PC-3 (cell line): ENCODE measurements around the gene SLC35E3. TPM values are rescaled to one million over a fixed set of nuclear protein-coding genes. Genes with fewer than 3 reads are reported as not detected.

Experiments
- ATAC-seq: fragments of 200-7000 bp; cut with Tn5 transposase; 2 replicates; pipeline ENCODE4 v1.9.1; 2020; ENCODE audit warnings: mild to moderate bottlenecking, moderate library complexity
- BruUV-seq: library from RNA; stranded (reverse); fragments of 400-500 nt; replicated peaks from 2 replicates; lab custom pipeline; 2021; lab: Mats Ljungman, UMichigan
- CTCF ChIA-PET: fragments of 300-600 bp; sonication (Branson Sonifier 250); formaldehyde crosslinking; loops from one replicate; lab custom pipeline; 2022; ENCODE audit warnings: antibody characterized with exemption; lab: Charles Lee
- POLR2A ChIA-PET: fragments of 300-600 bp; sonication (Branson Sonifier 250); formaldehyde crosslinking; loops from one replicate; lab custom pipeline; 2022; ENCODE audit warnings: antibody characterized with exemption; ENCODE audit not compliant: unreplicated experiment; lab: Charles Lee
- DNase-seq: peaks from one replicate; pipeline ENCODE4 v3.0.0-alpha.2; 2015
- H2AFZ ChIP-seq: fragments of 300-600 bp; sonication (generic); 2 replicates; pipeline ENCODE4 v1.6.0; 2016; ENCODE audit warnings: antibody characterized with exemption, low read length
- H3F3A ChIP-seq: fragments of 300-600 bp; sonication (generic); one replicate; pipeline ENCODE4 v1.6.0; 2017; ENCODE audit warnings: antibody characterized with exemption, low read length, control low read depth, mild to moderate bottlenecking; ENCODE audit not compliant: unreplicated experiment
- H3K27ac ChIP-seq: fragments of 300-600 bp; sonication (generic); 2 replicates; pipeline ENCODE4 v1.5.1; 2016; ENCODE audit warnings: mild to moderate bottlenecking, low read length
- H3K27me3 ChIP-seq: fragments of 300-600 bp; sonication (generic); 2 replicates; pipeline ENCODE4 v1.6.1; 2016; ENCODE audit warnings: low read length, mixed read lengths
- H3K36me3 ChIP-seq: fragments of 300-600 bp; sonication (generic); 2 replicates; pipeline ENCODE4 v1.6.1; 2016; ENCODE audit warnings: low read depth, mixed run types, low read length, mixed read lengths
- H3K4me1 ChIP-seq: fragments of 300-600 bp; sonication (generic); 2 replicates; pipeline ENCODE4 v1.5.1; 2016; ENCODE audit warnings: low read length; ENCODE audit not compliant: insufficient read depth
- H3K4me2 ChIP-seq: fragments of 300-600 bp; sonication (generic); 2 replicates; pipeline ENCODE4 v1.6.0; 2016; ENCODE audit warnings: low read length
- H3K4me3 ChIP-seq: fragments of 300-600 bp; sonication (generic); 2 replicates; pipeline ENCODE4 v1.5.1; 2016; ENCODE audit warnings: mild to moderate bottlenecking, low read length, mixed read lengths
- H3K79me2 ChIP-seq: fragments of 300-600 bp; sonication (generic); 2 replicates; pipeline ENCODE4 v1.6.1; 2017; ENCODE audit warnings: low read length, mixed read lengths
- H3K9ac ChIP-seq: fragments of 300-600 bp; sonication (generic); 2 replicates; pipeline ENCODE4 v1.6.0; 2016; ENCODE audit warnings: mild to moderate bottlenecking, low read length
- H3K9me2 ChIP-seq: fragments of 300-600 bp; sonication (generic); replicated peaks from 2 replicates; pipeline ENCODE4 v1.6.1; 2016; ENCODE audit warnings: mixed run types, low read length, mixed read lengths
- H3K9me3 ChIP-seq: fragments of 300-600 bp; sonication (generic); 2 replicates; pipeline ENCODE4 v1.6.1; 2016; ENCODE audit warnings: low read length, mixed read lengths
- H4K20me1 ChIP-seq: fragments of 300-600 bp; sonication (generic); 2 replicates; pipeline ENCODE4 v1.6.1; 2016; ENCODE audit warnings: low read length, mixed read lengths
- EZH2 ChIP-seq: fragments of 300-600 bp; sonication (generic); IDR thresholded peaks from one replicate; pipeline ENCODE4 v1.6.1; 2017; ENCODE audit warnings: antibody characterized with exemption, mild to moderate bottlenecking, low read length; ENCODE audit not compliant: unreplicated experiment
- EZH2phosphoT487 ChIP-seq: fragments of 300-600 bp; sonication (generic); IDR thresholded peaks from 2 replicates; pipeline ENCODE4 v1.6.1; 2018; ENCODE audit warnings: mild to moderate bottlenecking, antibody characterized with exemption, low read length, borderline replicate concordance
- intact Hi-C: fragments of 100-400 bp; cut with micrococcal nuclease; formaldehyde crosslinking; loops from 2 replicates; pipeline ENCODE4 v1.9.0; 2023
- total RNA-seq: library from RNA; depleted of rRNA; stranded (reverse); fragments of >200 nt; gene quantifications from 2 replicates; pipeline ENCODE4 v1.2.3, GENCODE V29; 2014
- TF ChIP-seq, protein P1 (sequence below): fragments of 300-600 bp; sonication (generic); conservative IDR thresholded peaks from 2 replicates; pipeline ENCODE4 v1.5.1; 2017; ENCODE audit warnings: antibody characterized with exemption, low read depth, mild to moderate bottlenecking, low read length

Gene SLC35E3
- total RNA-seq, 1 experiment from 2014 or later: 2.2 TPM

DNA sequence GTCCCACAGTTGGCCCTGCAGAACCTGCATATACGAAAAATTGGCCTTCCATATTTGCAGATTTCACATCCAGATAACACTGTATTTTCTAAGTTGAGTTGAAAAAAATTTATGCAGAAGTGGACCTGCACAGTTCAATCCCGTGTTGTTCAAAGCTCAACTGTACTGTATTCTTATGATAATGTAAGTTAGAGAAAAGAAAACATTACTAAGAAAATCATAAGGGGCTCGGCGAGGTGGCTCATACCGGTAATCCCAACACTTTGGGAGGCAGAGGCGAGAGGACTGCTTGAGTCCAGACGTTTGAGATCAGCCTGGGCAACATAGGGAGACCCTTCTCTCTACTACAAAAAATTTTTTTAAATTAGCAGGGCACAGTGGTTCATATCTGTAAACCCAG lies 18.2 kb upstream of the SLC35E3 start:
- DNase-seq (no peak), ATAC-seq (no peak)
- TF ChIP-seq, protein P1, sequence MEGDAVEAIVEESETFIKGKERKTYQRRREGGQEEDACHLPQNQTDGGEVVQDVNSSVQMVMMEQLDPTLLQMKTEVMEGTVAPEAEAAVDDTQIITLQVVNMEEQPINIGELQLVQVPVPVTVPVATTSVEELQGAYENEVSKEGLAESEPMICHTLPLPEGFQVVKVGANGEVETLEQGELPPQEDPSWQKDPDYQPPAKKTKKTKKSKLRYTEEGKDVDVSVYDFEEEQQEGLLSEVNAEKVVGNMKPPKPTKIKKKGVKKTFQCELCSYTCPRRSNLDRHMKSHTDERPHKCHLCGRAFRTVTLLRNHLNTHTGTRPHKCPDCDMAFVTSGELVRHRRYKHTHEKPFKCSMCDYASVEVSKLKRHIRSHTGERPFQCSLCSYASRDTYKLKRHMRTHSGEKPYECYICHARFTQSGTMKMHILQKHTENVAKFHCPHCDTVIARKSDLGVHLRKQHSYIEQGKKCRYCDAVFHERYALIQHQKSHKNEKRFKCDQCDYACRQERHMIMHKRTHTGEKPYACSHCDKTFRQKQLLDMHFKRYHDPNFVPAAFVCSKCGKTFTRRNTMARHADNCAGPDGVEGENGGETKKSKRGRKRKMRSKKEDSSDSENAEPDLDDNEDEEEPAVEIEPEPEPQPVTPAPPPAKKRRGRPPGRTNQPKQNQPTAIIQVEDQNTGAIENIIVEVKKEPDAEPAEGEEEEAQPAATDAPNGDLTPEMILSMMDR: no peak
- TF ChIP-seq EZH2 (no peak), EZH2phosphoT487 (no peak)
- ChIA-PET POLR2A (no interaction called here), CTCF (no interaction called here)
- Histone ChIP-seq H3K9me3 (no peaks in the 10 kb centered on the region), H3K9ac (no peak overlapping the region), H3K4me2 (no peak overlapping the region), H3K4me1 (no peaks in the 10 kb centered on the region), H3K79me2 (no peaks in the 10 kb centered on the region), H2AFZ (no peak overlapping the region), H4K20me1 (no peaks in the 10 kb centered on the region), H3K36me3 (peaks cover 34% of the 10 kb centered on the region), H3K9me2 (no peaks in the 10 kb centered on the region), H3K27ac (no peak overlapping the region), H3K4me3 (no peak overlapping the region), H3F3A (no peaks in the 10 kb centered on the region), H3K27me3 (no peaks in the 10 kb centered on the region)
- no TSS peak for BruUV-seq
- intact Hi-C loops: no loop called here

DNA sequence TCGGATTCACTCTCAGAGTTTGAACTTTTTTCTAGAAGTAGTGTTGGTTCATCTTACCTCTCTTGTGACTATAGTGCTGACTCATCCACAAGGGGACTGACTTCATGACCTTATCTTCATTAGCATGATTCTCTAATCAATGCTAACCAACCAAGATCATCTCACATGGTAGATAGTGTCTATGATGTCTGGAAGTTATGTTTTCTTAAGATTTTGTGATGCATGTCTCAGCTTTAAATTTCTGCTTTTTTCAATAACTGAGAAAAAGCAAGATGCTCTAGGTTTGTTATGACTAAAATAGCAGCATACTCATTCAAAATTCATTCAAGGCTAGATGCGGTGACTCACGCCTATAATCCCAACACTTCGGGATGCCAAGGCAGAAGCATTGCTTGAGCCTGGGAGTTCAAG lies 12.3 kb upstream of the SLC35E3 start:
- Histone ChIP-seq H4K20me1 (no peaks in the 10 kb centered on the region), H3K27ac (no peak overlapping the region), H3K9me2 (no peaks in the 10 kb centered on the region), H3K79me2 (no peaks in the 10 kb centered on the region), H3K27me3 (no peaks in the 10 kb centered on the region), H3K9me3 (no peaks in the 10 kb centered on the region), H3K36me3 (peaks cover 44% of the 10 kb centered on the region), H3K4me2 (no peak overlapping the region), H3K4me1 (no peaks in the 10 kb centered on the region), H3K9ac (no peak overlapping the region), H3K4me3 (no peak overlapping the region), H3F3A (no peaks in the 10 kb centered on the region), H2AFZ (no peak overlapping the region)
- intact Hi-C loops: no loop called here
- BruUV-seq: no TSS peak
- TF ChIP-seq EZH2 (no peak), EZH2phosphoT487 (no peak)
- TF ChIP-seq, protein P1: no peak
- DNase-seq: peak; percentile 15
- ATAC-seq: no peak
- POLR2A ChIA-PET: no interaction called here
- CTCF ChIA-PET: no interaction called here

DNA sequence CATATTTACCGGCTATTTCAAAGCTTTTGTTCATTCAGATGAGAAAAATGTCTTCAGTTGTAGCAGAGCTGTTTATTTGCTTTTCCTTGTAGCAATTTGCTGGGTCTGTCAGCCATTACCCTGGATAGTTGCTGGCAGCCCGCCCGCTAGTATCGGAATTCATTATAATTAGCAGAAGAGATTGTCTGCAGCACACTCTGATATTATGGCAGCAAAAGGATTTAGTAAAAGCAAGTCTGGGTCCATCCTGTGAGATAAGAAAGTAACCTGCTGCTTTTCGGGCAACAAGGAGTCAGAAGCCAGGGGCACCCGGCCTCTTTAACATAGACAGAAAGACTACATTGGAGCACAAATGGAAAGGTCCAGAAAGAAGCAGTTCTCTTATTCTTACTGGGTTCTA lies 6.1 kb upstream of the SLC35E3 start:
- Histone ChIP-seq H3F3A (no peaks in the 10 kb centered on the region), H3K4me1 (no peaks in the 10 kb centered on the region), H3K4me2 (no peak overlapping the region), H3K27ac (no peak overlapping the region), H3K9ac (no peak overlapping the region), H3K9me2 (no peaks in the 10 kb centered on the region), H3K9me3 (no peaks in the 10 kb centered on the region), H3K79me2 (no peaks in the 10 kb centered on the region), H4K20me1 (no peaks in the 10 kb centered on the region), H3K27me3 (no peaks in the 10 kb centered on the region), H3K4me3 (no peak overlapping the region), H3K36me3 (peaks cover 43% of the 10 kb centered on the region), H2AFZ (no peak overlapping the region)
- no peak for TF ChIP-seq EZH2phosphoT487
- TF ChIP-seq EZH2: no peak
- TF ChIP-seq, protein P1: no peak
- DNase-seq: no peak
- no TSS peak for BruUV-seq
- POLR2A ChIA-PET: no interaction called here
- intact Hi-C loops: no loop called here
- ATAC-seq: no peak
- CTCF ChIA-PET: no interaction called here
